C4-2B (cell line): ENCODE measurements around the gene ERC1.

Experiments
- CTCF ChIP-seq: fragments of 450-650 bp; conservative IDR thresholded peaks from 2 replicates; pipeline ENCODE4 v1.5.1; 2017; ENCODE audit warnings: mild to moderate bottlenecking
- ZFX ChIP-seq: fragments of 450-650 bp; IDR thresholded peaks from 2 replicates; pipeline ENCODE4 v1.6.1; 2017

GRCh38 chr12:1205512-1206060, 214.6 kb downstream of the ERC1 start:
- TF ChIP-seq CTCF: no peak
- TF ChIP-seq ZFX: no peak
